Measurements from ENCODE around the gene NAP1L4.

NAP1L4 gene

GRCh38 chr11:2991452-2992233 lies 486 bp downstream of the NAP1L4 start:
- peak; percentile 61 for DNase-seq
- Mint-ChIP-seq H3K9me3 (no peaks in the 10 kb centered on the region), H3K27me3 (no peaks in the 10 kb centered on the region), H3K27ac (peak overlapping the region; percentile 99), H3K4me1 (peaks cover 42% of the 10 kb centered on the region), H3K36me3 (ENCODE audit: low read depth) (peaks cover 40% of the 10 kb centered on the region), H3K4me3 (peak overlapping the region; percentile 100)
- peak; percentile 48 for ATAC-seq

GRCh38 chr11:2990617-2991451 lies 1.3 kb downstream of the NAP1L4 start:
- DNase-seq (peak; percentile 49), ATAC-seq (peak; percentile 16)
- H3K36me3 Mint-ChIP-seq (ENCODE audit: low read depth), result peaks cover 40% of the 10 kb centered on the region
- peaks cover 49% of the 10 kb centered on the region for H3K4me1 Mint-ChIP-seq
- peak overlapping the region; percentile 100 for H3K4me3 Mint-ChIP-seq
- H3K27me3 Mint-ChIP-seq, result no peaks in the 10 kb centered on the region
- H3K27ac Mint-ChIP-seq, result peak overlapping the region; percentile 99
- H3K9me3 Mint-ChIP-seq, result no peaks in the 10 kb centered on the region

GRCh38 chr11:2989551-2989950 lies 2.6 kb downstream of the NAP1L4 start:
- no peak for DNase-seq
- Mint-ChIP-seq H3K4me3 (peak overlapping the region; percentile 100), H3K36me3 (ENCODE audit: low read depth) (peaks cover 43% of the 10 kb centered on the region), H3K4me1 (peaks cover 59% of the 10 kb centered on the region), H3K27ac (peak overlapping the region; percentile 99), H3K9me3 (no peaks in the 10 kb centered on the region), H3K27me3 (no peaks in the 10 kb centered on the region)
- no peak for ATAC-seq

- Mint-ChIP-seq H3K36me3 (ENCODE audit: low read depth) (peaks cover 47% of the 10 kb centered on the region), H3K27ac (peak overlapping the region; percentile 99), H3K27me3 (no peaks in the 10 kb centered on the region), H3K9me3 (no peaks in the 10 kb centered on the region), H3K4me3 (peak overlapping the region; percentile 100), H3K4me1 (peaks cover 63% of the 10 kb centered on the region)
- DNase-seq, result no peak
- ATAC-seq, result no peak
Measured at GRCh38 chr11:2989006-2989405, 3.1 kb downstream of the NAP1L4 start.

- Mint-ChIP-seq H3K36me3 (ENCODE audit: low read depth) (peaks cover 55% of the 10 kb centered on the region), H3K27ac (peak overlapping the region; percentile 99), H3K4me3 (peak overlapping the region; percentile 100), H3K27me3 (no peaks in the 10 kb centered on the region), H3K9me3 (no peaks in the 10 kb centered on the region), H3K4me1 (peaks cover 71% of the 10 kb centered on the region)
- DNase-seq (no peak), ATAC-seq (no peak)
Measured at GRCh38 chr11:2987881-2988861, 4.0 kb downstream of the NAP1L4 start.

- ATAC-seq (no peak), DNase-seq (no peak)
- Mint-ChIP-seq H3K27me3 (no peaks in the 10 kb centered on the region), H3K36me3 (ENCODE audit: low read depth) (peaks cover 37% of the 10 kb centered on the region), H3K4me3 (no peak overlapping the region), H3K4me1 (peaks cover 70% of the 10 kb centered on the region), H3K9me3 (no peaks in the 10 kb centered on the region), H3K27ac (peak overlapping the region; percentile 62)
Measured at GRCh38 chr11:2983908-2984307, 8.2 kb downstream of the NAP1L4 start.

- Mint-ChIP-seq H3K4me3 (no peak overlapping the region), H3K9me3 (no peaks in the 10 kb centered on the region), H3K4me1 (peaks cover 62% of the 10 kb centered on the region), H3K36me3 (ENCODE audit: low read depth) (peaks cover 39% of the 10 kb centered on the region), H3K27ac (no peak overlapping the region), H3K27me3 (no peaks in the 10 kb centered on the region)
- DNase-seq, result no peak
- no peak for ATAC-seq
Measured at GRCh38 chr11:2982214-2982613, 9.9 kb downstream of the NAP1L4 start.

- DNase-seq, result no peak
- no peak for ATAC-seq
- H3K27ac Mint-ChIP-seq, result no peak overlapping the region
- no peak overlapping the region for H3K4me3 Mint-ChIP-seq
- no peaks in the 10 kb centered on the region for H3K9me3 Mint-ChIP-seq
- no peaks in the 10 kb centered on the region for H3K27me3 Mint-ChIP-seq
- H3K36me3 Mint-ChIP-seq (ENCODE audit: low read depth), result peaks cover 41% of the 10 kb centered on the region
- peaks cover 61% of the 10 kb centered on the region for H3K4me1 Mint-ChIP-seq
Measured at GRCh38 chr11:2981130-2981529, 11.0 kb downstream of the NAP1L4 start.

GRCh38 chr11:2980168-2980840 lies 11.8 kb downstream of the NAP1L4 start:
- H3K27me3 Mint-ChIP-seq, result no peaks in the 10 kb centered on the region
- no peak overlapping the region for H3K4me3 Mint-ChIP-seq
- no peak overlapping the region for H3K27ac Mint-ChIP-seq
- H3K9me3 Mint-ChIP-seq, result no peaks in the 10 kb centered on the region
- ATAC-seq, result no peak
- DNase-seq, result no peak
- peaks cover 59% of the 10 kb centered on the region for H3K4me1 Mint-ChIP-seq
- peaks cover 47% of the 10 kb centered on the region for H3K36me3 Mint-ChIP-seq (ENCODE audit: low read depth)

- Mint-ChIP-seq H3K4me3 (no peak overlapping the region), H3K27me3 (no peaks in the 10 kb centered on the region), H3K36me3 (ENCODE audit: low read depth) (peaks cover 55% of the 10 kb centered on the region), H3K27ac (peak overlapping the region; percentile 9), H3K9me3 (no peaks in the 10 kb centered on the region), H3K4me1 (peaks cover 44% of the 10 kb centered on the region)
- ATAC-seq (no peak), DNase-seq (no peak)
Measured at GRCh38 chr11:2977113-2977512, 15.0 kb downstream of the NAP1L4 start.

GRCh38 chr11:2976294-2977063 lies 15.7 kb downstream of the NAP1L4 start:
- Mint-ChIP-seq H3K4me3 (no peak overlapping the region), H3K27me3 (no peaks in the 10 kb centered on the region), H3K4me1 (peaks cover 38% of the 10 kb centered on the region), H3K36me3 (ENCODE audit: low read depth) (peaks cover 57% of the 10 kb centered on the region), H3K27ac (no peak overlapping the region), H3K9me3 (no peaks in the 10 kb centered on the region)
- DNase-seq (no peak), ATAC-seq (no peak)

GRCh38 chr11:2975594-2975993 lies 16.5 kb downstream of the NAP1L4 start:
- H3K9me3 Mint-ChIP-seq, result no peaks in the 10 kb centered on the region
- DNase-seq (peak; percentile 32), ATAC-seq (peak; percentile 79)
- peaks cover 65% of the 10 kb centered on the region for H3K36me3 Mint-ChIP-seq (ENCODE audit: low read depth)
- no peak overlapping the region for H3K4me3 Mint-ChIP-seq
- peaks cover 34% of the 10 kb centered on the region for H3K4me1 Mint-ChIP-seq
- H3K27me3 Mint-ChIP-seq, result no peaks in the 10 kb centered on the region
- H3K27ac Mint-ChIP-seq, result no peak overlapping the region

GRCh38 chr11:2974272-2974671 lies 17.9 kb downstream of the NAP1L4 start:
- Mint-ChIP-seq H3K4me3 (no peak overlapping the region), H3K27ac (peak overlapping the region; percentile 48), H3K27me3 (no peaks in the 10 kb centered on the region), H3K4me1 (peaks cover 34% of the 10 kb centered on the region), H3K36me3 (ENCODE audit: low read depth) (peaks cover 77% of the 10 kb centered on the region), H3K9me3 (no peaks in the 10 kb centered on the region)
- DNase-seq (no peak), ATAC-seq (no peak)
